A172 (cell line): ENCODE results near the gene NFIA. TPM values are rescaled to one million over a fixed set of nuclear protein-coding genes. Genes with fewer than 3 reads are reported as not detected.
A peak's percentile ranks its signal among the peaks of the same experiment; 100 is the strongest.
"Not testable (repeated sequence)": the region's sequence is repeated elsewhere in the genome, so short reads cannot be mapped to it uniquely, and the experiment has no call there.

Experiments used
- DNase-seq: peaks from one replicate; pipeline ENCODE4 v3.0.0-alpha.2; 2015; ENCODE audit warnings: low spot score
- total RNA-seq: library from RNA; depleted of rRNA; stranded (reverse); fragments of >200 nt; shearing (Covaris generic); gene quantifications from 2 replicates; pipeline ENCODE4 v1.2.3, GENCODE V29; 2014

Gene NFIA
- total RNA-seq, 1 experiment from 2014 or later = 0.22 TPM

DNA sequence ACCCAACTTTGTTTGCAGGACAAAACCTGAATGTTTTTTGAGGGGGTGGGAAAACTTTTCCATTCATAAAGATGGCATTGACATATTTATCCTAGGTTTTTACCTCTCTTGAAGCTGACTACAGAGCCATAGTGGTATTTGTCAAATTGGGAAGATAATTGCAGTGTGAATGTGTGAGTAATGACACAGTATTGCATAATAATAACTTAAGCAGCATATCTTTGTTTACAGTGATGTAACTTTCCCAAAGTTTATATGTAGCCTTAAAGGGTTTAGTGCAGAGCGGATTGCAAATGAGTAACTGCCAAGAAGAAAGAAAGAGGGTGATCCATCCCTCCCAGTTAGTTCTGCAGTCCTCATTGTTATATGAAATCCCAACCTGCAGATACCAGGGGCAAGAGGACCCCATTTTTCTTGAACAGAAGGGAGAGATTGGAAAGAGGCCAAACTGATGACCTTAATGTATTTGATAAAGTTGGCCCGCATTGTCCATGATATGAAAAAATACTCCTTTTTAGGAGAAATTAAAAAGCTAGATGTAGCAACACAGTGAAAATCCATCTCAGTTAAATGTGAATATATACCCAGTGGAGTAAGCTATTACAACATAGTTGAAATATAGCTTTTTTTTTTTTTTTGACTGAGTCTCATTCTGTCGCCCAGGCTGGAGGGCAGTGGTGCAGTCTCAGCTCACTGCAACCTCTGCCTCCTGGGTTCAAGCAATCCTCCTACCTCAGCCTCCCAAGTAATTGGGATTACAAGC lies 23.7 kb upstream of the NFIA start:
- no peak for DNase-seq

DNA sequence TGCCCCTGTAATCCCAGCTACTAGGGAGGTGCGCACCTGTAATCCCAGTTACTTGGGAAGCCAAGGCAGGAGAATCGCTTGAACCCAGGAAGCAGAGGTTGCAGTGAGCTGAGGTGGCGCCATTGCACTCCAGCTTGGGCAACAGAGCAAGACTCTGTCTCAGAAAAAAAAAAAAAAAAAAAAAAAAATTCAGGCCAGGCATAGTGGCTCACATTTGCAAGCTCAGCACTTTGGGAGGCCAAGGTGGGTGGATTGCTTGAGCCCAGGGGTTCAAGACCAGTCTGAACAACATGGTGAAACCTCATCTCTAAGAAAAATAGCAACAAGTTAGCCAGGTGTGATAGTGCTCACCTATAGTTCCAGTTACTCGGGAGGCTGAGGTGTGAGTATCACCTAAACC lies 20.8 kb upstream of the NFIA start:
- DNase-seq = not testable (repeated sequence)

DNA sequence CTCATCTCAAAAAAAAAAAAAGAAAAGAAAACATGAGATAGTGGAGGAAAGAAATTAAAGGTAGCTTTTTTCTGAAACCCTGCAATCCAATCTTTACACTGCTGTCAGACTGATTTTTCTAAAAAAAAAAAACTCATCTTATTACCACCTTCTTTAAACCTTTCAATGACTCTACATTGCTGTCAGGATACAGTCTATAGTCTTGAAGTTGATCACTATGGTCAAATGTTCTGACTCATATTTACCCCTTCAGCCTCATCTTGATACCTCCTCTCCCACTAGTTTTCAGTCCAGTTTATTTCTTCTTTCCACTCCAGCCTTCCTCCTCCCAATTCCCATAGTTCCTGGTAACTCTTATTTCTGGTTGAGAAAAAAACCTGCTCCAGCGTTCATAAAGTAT lies 17.7 kb upstream of the NFIA start:
- DNase-seq = no peak

DNA sequence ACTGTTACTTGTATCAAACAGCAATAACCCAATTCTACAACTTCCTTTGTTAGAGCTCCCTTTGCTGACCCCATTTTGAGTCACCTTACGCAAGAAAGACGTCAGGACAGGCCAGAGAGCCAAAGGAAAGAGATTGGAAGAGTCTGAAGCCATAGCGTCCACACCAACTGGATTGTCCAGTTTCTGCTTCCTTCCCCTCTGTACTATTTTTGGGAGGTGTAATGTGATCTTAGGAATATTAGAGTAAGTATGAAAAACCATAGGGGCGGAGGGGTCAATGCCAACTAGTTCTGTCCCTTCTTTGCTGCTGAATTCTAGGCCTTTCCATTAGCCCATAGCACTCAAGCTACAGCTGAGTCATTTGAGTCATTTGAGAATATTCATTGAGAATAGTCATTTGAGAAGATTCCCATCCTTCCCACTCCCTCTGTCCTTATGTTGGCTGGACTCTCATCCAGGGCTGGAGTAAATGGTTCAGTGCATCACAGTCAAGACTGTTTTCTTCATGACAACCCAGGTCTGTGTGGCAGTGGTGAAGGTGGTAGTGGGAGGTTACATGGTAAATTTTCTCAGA lies 14.8 kb upstream of the NFIA start:
- DNase-seq = no peak

DNA sequence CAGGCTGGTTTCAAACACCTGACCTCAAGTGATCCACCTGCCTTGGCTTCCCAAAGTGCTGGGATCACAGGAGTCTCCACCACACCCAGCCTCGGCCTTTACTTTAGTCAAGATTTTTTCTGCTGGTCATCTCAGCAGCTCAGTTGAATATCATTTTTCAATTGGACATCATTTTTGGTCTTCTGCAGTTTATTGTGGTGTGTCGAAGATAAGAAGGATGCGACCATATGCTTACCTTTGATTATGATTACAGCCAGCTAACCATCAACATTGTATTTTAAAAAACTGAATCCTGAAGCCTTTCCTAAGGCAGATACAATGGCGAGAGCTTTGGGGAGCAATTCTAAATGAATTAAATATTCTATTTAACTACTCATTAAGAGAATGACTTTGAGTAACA lies 12.3 kb upstream of the NFIA start:
- no peak for DNase-seq

DNA sequence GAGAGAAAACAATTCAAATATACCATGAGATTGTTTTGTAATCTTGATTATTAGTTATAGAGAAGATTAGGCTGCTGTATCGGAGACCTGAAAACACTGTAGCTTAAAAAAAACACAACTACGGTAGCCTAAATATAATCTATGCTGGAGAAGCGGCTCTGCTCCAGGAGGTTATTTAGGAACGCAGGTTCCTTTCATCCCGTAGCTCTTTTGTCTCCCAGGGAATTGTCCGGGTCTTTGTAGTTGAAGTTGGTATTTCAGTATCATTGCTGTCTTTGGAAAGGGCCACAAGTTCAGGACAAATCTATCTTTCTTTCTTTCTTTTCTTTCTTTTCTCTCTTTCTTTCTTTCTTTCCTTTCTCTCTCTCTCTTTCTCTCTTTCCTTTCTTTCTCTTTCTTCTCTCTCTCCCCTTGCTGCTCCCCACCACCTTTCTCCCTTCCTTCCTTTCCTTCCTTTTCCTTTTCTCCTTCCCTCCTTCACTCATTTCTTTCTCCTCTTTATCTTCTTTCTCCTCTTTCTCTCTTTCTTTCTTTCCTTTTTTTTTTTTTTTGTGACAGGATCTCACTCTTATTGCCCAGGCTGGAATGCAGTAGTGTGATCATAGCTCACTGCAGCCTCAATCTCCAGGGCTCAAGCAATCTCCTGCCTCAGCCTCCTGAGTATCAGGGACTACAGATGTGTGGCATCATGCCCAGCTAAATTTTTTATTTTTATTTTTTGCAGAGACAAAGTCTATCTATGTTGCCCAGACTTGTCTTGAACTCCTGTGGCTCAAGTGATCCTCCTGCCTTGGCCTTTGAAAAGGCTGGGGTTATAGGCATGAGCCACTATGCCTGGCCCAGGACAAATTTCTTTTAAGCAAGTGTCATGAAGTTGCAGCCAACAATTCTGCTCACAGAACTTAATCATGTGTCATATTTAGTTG lies 10.9 kb upstream of the NFIA start:
- no peak for DNase-seq

DNA sequence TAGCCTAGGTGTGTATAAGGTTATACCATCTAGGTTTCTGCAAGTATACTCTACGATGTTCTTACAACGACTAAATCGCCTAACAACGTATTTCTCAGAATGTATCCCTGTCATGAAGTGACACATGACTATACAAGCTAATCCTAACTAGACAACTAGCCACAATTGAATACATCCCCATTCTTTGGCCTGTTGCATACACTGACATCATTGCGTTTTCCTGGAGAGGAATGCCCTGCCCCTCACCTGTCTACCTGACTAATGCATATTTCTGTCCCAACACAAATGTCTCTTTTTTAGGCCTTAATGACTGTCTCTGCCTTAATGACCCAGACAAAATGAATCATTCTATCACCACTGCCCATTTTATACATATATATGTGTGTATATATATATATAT lies 8.5 kb upstream of the NFIA start:
- DNase-seq = no peak

DNA sequence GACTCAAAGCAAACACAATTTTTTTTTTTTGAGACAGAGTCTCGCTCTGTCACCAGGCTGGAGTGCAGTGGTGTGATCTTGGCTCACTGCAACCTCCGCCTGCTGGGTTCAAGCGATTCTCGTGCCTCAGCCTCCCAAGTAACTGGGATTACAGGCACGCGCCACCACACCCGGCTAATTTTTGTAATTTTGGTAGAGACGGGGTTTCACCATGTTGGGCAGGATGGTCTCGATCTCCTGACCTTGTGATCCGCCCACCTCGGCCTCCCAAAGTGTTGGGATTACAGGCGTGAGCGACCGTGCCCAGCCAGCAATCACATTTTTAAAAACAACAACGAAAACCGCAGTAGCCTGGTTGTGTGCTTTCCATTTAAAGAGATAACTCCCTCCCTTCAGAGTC lies 6.5 kb upstream of the NFIA start:
- DNase-seq = not testable (repeated sequence)

DNA sequence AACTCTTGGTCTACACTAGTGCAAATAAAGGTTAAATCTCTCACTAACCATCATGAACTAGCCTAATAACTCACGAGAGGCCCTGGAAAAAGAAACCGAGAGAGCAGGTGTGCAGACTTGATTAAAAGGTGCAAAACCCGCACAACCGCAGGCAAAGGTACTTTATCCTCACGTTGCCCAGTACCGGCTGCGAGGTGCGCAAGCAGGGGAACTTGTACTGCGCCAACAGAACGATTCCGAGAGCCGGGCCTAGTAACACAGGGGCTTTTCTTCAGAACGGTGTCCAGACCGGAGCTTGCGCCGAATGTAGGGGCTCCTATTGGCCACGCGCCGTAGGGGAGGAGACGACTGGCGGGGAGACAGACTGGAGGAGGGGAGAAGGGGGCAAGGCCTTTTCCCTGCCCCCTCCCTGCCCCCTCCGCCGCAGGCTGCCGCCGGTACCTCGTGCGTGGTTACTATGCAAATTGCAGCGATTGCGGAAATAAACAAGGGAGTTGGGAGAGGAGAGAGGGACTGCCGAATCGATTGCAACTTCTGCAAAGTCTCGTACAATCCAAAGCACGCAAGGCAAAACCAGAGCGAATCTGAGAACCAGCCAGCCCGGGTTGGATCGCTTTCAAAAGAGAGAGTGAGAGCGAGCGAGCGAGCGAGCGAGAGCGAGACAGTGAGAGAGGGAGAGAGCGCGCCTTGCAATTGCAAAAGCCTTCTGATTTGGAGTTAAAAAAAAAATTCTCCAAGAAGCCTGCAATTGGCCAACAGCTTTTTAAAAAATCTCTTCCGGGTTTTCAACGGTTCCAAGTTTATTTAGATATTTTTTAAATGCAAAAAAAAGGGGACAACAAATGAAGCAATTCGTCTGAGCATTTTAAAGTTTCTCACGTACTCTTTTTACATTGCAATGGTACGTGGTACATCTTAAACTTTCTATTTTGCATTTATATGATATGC lies 5.4 kb upstream of the NFIA start:
- DNase-seq = peak; percentile 42

DNA sequence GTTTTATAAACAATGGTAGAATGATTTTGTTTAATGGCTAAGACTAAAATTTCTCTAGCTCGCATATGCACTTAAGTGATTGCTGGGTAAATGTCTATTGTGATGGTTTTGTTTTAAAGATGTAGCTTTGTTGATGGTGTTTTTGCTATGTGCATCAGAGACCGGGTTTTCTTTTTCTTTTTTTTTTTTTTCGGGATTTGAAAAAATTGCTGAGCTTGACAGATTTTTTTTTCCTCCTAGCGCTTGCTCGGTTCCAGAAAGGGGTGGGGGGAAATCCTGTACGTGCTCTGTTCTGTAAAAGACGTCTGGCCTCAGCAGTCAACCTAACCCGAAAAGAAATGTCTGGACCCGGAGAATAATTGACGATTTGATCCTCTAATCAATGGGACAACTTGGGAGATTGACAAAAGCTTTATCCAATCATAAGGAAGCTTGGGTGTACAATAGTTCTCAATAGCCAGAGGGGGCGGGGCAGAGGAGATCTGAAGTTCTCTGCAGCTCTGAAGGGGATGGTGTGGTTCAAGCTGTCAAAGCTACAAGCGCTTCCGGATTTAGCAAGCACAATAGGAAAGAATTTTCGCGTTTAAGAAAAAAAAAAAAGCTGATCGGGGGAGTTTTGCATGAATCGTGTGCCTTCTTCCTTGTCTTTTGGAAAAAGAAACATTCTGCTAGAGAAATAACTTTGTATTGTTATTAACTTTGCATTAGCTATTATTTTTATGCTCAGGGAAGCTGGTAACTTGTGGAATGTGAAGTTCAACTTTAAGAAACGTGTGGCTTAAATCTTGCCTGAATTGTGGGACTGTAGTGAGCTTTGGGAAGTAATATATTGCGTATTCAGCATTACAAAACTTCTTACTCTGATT lies 4.5 kb upstream of the NFIA start:
- peak; percentile 96 for DNase-seq

DNA sequence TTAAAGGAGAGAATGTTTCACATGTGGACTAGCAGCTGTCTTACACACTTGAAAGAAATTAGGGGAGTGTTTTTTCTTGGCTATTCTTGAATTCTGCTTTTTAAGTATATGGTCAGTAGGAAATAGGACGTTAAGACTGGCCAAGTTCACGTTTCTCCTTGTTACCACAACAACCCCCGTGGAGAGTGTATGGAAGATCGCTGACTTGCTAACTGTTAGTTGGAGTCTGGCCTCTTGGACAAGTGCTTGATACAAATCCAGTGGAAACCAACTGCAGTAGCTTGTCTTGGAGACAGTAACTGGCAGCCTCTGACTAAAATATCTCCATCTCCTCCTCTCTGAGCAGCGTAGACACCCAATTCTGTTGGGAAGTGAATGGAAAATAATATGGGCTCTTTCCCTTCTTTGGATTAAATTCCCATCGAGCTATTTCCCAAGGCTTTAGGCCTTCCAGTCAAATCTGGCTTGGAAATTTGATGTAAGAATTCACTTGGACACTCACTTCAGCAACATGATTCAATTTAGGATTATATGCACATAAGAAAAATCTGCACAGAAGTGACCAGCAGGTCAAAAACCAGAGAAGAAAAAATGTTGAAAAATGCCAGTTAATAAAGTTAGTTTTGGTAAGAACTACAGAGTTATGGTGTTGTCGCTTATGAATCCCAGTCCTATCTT lies 3.6 kb upstream of the NFIA start:
- DNase-seq = no peak

DNA sequence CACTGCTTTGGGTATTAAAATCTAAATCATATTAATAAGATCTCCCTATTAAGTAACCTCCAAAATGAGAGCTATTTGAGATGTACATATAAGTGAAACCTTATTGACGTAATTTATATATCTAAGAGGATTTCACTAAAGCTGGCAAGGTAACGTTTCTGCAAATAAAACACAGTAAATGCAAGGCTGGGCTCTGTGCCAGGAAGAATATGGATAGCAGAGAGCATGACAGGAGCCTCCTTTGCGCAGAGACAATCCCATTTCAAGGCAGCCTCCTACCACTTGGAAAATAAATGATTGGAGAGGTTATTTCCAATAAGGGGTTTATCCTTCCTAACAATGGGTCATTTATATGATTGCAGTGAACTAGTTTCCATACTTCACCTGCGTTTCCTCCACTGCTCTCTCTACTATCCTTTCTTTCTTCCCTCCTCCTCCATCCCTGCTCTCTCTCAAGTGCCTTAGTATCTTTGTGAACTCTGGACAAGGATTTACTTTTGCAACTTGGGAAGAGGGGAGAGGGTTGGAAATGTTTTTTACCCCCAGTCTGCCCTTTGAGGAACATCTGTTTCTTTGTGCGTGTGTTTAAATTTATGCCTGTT lies 3.0 kb upstream of the NFIA start:
- no peak for DNase-seq

DNA sequence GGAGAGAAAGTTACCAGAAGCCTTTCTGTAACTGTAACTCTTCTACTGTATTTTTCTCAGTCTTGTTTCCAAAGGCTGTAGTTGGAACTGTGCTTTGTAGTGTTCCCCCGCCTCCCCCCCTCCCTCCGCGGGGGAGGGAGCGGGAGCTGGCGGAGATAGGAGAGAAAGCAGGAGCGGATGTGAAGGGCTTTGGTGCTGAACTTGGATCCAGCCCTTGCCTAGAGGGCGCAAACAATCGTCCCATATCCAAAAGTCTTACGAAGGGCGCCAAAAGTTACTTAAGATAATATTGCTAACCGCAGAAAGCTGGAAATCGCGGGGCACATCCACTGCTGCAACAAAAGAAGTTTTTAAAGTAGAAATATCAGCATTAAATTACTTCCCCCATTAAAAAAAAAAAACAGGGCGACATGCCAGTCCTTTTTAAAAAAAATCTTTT lies 2.4 kb upstream of the NFIA start:
- DNase-seq = peak; percentile 44

DNA sequence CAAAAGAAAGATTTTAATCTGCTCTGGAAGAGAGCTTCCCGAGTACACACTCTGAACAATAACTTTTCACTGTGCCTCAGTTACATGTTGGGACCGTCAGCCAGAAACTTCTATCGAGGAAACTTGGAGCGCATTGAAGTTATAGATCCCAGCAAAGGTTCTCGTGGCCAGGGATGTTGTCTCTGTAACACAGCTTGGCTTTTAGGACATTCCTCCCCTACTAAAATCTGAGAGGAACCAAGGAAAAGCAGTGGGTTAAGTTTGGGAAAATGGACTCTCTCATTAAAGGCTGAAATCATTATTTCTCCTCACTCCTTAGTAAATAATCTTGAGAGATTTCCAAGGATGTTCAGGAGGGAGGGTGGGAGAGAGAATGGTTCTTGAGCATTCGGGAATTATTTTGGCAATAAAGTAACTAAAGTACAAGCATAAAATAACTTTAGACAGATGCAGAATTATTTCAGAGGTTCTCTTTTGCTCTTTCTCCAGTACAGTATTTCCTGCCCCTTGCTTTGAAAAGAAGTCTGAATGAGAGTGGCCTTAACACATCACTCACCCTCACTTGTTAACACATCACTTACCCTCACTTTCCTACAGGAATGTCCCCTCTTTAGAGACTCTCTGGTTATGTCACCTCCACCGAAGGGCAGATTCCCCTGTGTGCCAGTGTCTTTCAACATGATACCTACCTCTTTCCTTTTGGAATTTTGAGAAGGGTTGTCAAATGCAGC lies 1.8 kb upstream of the NFIA start:
- no peak for DNase-seq

DNA sequence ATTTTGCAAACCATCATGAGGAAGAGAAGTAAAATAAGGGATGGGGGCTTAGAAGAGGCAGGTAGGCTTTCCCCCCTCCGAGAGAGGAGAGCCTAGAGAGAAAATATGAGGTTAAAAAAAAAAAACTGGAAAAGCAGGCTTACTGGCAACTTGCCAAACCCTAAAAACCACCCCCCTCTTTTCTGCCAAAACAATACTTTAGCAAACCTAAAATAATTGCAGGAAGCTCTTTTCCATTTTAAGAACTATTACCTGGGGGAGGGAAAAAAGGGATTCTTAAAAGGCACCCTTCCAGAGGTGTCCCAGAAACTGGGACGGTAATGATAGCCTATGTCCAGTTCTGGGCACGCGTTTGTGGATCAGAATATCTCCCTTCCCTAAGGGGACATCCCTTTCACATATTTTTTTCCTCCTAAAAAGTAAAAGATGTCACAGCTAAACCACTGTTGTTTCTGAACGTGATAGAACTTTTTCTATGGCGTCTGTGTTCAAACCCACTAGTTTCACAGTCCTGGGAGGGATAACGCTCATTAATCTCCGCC lies 1.1 kb upstream of the NFIA start:
- no peak for DNase-seq

DNA sequence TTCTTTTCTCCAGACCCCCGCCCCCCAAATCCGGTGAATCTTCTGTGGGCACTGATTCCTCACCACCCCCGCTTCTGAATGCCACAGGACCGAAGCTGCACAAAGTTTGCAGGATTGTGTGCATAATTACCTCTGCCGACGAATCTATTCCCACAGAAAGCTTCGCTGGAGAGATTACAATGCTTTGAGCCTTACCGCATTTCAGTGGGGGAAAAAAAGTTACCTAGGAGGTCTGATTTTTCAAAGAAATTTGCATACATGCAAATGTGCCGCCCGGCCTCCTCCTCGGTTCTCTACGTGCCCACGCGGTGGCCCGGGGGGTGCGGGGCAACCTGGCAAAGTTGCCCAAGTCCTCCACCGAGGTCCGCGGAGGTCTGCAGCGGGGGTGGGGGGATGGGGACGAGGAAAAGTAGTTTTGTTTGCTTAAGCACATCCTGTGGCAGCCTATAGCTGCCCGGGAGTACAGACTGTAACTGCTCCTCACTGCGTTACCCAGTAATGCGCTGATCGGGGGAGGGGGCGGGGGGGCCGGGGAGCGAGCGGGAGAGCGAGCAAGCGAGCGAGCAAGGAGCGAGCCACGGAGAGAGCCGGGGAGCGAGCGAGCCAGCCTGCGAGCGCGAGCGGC lies 563 bp upstream of the NFIA start:
- DNase-seq = no peak

DNA sequence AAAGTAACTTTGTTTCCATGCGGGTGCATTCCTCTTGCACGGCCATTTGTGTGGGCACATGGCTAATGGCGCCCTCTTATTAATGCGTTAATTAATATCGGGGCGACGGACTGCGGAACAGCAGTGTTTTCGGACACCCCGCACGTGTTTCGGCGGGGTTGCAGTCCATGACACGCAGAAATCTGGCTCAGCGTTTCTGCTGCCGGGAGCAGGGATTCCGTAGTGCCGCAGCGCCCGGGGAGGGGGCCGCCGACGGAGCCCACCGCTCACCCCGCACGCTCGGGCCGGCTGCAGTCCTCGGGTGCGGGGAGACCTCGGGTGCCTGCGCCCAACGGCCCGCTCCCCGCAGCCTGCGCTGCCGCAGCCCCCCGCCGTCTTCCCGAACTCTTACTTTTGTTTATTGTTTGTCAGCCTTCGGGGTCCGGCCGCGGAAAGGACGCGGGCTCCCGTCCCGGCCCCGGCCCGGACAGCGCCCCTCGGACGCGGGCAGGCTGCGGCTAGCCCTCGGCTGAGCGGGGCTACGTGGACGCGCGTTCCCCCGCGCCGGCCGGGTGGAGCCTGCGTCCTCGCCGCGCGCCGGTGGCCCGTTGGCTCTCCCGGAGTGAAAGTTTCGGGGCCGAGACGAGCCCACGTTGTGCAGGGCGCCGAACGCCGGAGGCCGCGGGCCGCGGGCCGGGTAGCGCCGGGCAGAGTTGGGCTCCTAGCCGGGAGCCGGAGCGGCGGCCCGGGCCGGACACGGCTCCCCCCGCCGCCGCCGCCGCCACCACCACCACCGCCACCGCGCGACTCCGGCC lies 849 bp downstream of the NFIA start:
- DNase-seq = no peak
